B cell (primary cell): Measurements from ENCODE around the gene IPO4.

Experiments used
- EZH2 ChIP-seq: IDR thresholded peaks from 2 replicates; pipeline ENCODE4 v1.6.1; 2012; ENCODE audit warnings: borderline replicate concordance, low read depth, mild to moderate bottlenecking, moderate library complexity, low read length; ENCODE audit not compliant: insufficient read depth, poor library complexity, severe bottlenecking
- TF ChIP-seq, protein P1 (sequence below): fragments of 200-600 bp; IDR thresholded peaks from one replicate; pipeline ENCODE4 v1.8.0; 2022; ENCODE audit warnings: antibody characterized with exemption, mild to moderate bottlenecking

DNA sequence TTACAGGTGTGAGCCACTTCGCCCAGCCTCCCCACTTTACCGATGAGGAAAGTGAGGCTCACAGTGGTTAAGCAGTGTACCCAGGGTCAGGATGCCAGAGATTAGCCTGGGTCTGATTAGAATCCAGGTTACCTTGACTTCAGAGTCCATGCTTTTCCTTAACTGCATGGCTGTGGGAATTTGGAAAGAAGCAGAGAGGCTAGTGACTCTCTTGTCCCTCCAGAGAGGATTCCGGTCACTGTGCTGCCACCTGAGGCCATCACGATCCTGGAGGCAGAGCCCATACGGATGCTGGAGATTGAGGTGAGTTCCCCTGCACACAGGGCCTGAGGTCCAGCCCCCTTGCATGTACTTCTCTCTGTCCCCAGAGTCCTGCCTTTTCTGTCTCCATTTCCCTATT is 12.0 kb downstream of the IPO4 start:
- TF ChIP-seq, protein P1, sequence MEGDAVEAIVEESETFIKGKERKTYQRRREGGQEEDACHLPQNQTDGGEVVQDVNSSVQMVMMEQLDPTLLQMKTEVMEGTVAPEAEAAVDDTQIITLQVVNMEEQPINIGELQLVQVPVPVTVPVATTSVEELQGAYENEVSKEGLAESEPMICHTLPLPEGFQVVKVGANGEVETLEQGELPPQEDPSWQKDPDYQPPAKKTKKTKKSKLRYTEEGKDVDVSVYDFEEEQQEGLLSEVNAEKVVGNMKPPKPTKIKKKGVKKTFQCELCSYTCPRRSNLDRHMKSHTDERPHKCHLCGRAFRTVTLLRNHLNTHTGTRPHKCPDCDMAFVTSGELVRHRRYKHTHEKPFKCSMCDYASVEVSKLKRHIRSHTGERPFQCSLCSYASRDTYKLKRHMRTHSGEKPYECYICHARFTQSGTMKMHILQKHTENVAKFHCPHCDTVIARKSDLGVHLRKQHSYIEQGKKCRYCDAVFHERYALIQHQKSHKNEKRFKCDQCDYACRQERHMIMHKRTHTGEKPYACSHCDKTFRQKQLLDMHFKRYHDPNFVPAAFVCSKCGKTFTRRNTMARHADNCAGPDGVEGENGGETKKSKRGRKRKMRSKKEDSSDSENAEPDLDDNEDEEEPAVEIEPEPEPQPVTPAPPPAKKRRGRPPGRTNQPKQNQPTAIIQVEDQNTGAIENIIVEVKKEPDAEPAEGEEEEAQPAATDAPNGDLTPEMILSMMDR, result no peak
- TF ChIP-seq EZH2, result no peak
